Lower lobe of right lung (tissue), 2 donors: Measurements from ENCODE around the gene CBFA2T2. TPM values are rescaled to one million over a fixed set of nuclear protein-coding genes. Genes with fewer than 3 reads are reported as not detected.

Experiments used
- ATAC-seq, 2 donors: fragments of 200-7000 bp; cut with Tn5 transposase; one replicate each; pipeline ENCODE4 v1.9.1; 2020 to 2022; ENCODE audit warnings: mild to moderate bottlenecking in 2 of 2, moderate library complexity in 2 of 2
- DNase-seq: peaks from one replicate; pipeline ENCODE4 v3.0.0-alpha.2; 2020
- H3K27ac ChIP-seq: fragments of 200-600 bp; one replicate; pipeline ENCODE4 v1.8.0; 2022
- H3K27me3 ChIP-seq: fragments of 200-600 bp; one replicate; pipeline ENCODE4 v1.8.0; 2022; ENCODE audit warnings: low read depth
- H3K36me3 ChIP-seq: fragments of 200-600 bp; one replicate; pipeline ENCODE4 v1.8.0; 2022; ENCODE audit warnings: mild to moderate bottlenecking
- H3K4me1 ChIP-seq: fragments of 200-600 bp; one replicate; pipeline ENCODE4 v1.8.0; 2022
- H3K4me3 ChIP-seq: fragments of 200-600 bp; one replicate; pipeline ENCODE4 v1.8.0; 2022; ENCODE audit warnings: mild to moderate bottlenecking
- H3K9me3 ChIP-seq: fragments of 200-600 bp; one replicate; pipeline ENCODE4 v1.8.0; 2022
- intact Hi-C: fragments of 100-400 bp; cut with DNase I; formaldehyde crosslinking; loops from one replicate; pipeline ENCODE4 v1.11.0; 2022
- total RNA-seq: library from RNA; stranded (reverse); fragmentation: NEBNext Ultra II Directional; extraction: Animal tissue kit (Norgen Biotek cat#: 25700); gene quantifications from one replicate; pipeline ENCODE4 v1.2.1, GENCODE V29; 2021
- TF ChIP-seq, protein P1 (sequence below): fragments of 200-600 bp; IDR thresholded peaks from one replicate; pipeline ENCODE4 v1.8.0; 2022; ENCODE audit warnings: antibody characterized with exemption, mild to moderate bottlenecking
- donor health status: DM: no; HTN: yes; CAD: no; lungs with severe emphysema.

The CBFA2T2 gene
- total RNA-seq, 1 donor from 2014 or later: 18.2 TPM

DNA sequence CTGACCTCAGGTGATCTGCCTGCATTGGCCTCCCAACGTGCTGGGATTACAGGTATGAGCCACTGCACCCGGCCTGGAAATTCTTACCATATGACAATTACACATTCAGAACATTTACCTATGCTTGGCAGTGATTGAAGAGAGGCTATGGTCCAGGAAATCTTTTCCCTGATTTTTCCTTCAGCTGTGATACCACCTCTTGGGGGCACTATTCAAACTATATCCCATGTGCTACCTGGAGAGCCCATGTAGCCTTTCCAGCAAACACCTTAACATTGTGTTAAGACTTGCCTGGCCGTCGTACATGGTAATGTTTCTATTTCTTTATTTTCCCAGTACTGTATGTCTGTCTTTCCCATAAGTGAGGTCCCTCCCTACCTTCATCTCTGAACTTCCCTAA lies 110.5 kb downstream of the CBFA2T2 start:
- TF ChIP-seq, protein P1, sequence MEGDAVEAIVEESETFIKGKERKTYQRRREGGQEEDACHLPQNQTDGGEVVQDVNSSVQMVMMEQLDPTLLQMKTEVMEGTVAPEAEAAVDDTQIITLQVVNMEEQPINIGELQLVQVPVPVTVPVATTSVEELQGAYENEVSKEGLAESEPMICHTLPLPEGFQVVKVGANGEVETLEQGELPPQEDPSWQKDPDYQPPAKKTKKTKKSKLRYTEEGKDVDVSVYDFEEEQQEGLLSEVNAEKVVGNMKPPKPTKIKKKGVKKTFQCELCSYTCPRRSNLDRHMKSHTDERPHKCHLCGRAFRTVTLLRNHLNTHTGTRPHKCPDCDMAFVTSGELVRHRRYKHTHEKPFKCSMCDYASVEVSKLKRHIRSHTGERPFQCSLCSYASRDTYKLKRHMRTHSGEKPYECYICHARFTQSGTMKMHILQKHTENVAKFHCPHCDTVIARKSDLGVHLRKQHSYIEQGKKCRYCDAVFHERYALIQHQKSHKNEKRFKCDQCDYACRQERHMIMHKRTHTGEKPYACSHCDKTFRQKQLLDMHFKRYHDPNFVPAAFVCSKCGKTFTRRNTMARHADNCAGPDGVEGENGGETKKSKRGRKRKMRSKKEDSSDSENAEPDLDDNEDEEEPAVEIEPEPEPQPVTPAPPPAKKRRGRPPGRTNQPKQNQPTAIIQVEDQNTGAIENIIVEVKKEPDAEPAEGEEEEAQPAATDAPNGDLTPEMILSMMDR: no peak
- Histone ChIP-seq H3K4me1 (no peaks in the 10 kb centered on the region), H3K36me3 (no peaks in the 10 kb centered on the region), H3K27me3 (no peaks in the 10 kb centered on the region), H3K27ac (no peak overlapping the region), H3K9me3 (no peaks in the 10 kb centered on the region), H3K4me3 (no peak overlapping the region)
- ATAC-seq: no peak
- intact Hi-C loops: no loop called here
- DNase-seq: no peak

DNA sequence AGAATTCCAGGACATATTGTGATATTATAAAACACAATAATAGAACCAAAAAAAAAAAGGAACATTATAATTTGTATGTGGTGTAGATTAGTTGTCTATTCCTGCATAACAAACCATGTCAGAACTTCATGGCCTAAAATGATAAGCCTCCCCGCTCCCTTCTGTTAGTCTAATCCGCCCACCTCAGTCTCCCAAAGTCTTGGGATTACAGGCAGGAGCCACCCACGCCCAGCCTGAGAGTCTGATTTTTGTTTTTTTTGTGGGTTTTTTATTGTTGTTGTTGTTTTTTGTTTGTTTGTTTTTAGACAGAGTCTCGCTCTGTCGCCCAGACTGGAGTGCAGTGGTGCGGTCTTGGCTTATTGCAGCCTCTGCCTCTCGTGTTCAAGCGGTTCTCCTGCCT lies 111.1 kb downstream of the CBFA2T2 start:
- Histone ChIP-seq H3K4me3 (no peak overlapping the region), H3K27me3 (no peaks in the 10 kb centered on the region), H3K36me3 (no peaks in the 10 kb centered on the region), H3K27ac (no peak overlapping the region), H3K4me1 (no peaks in the 10 kb centered on the region), H3K9me3 (no peaks in the 10 kb centered on the region)
- no peak for DNase-seq
- intact Hi-C loops: no loop called here
- TF ChIP-seq, protein P1: no peak
- ATAC-seq: no peak

DNA sequence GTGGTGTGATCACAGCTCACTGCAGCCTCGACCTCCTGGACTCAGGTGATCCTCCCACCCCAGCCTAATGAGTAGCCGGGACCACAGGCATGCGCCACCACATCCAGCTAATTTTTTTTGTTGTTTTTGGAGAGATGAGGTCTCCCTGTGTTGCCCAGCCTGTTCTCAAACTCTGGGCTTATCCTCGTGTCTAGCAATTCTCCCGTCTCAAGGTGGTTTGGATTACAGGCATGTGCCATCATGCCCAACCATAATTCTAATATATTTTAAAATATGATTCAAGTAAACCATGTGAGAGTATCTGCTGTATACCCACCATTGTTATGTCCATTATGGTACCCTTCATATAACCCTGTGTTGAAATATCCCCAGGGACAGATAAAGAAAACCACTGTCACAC lies 112.0 kb downstream of the CBFA2T2 start:
- no peak overlapping the region for H3K27ac ChIP-seq
- H3K36me3 ChIP-seq: peaks cover 2% of the 10 kb centered on the region
- H3K4me3 ChIP-seq: no peak overlapping the region
- ATAC-seq: no peak
- TF ChIP-seq, protein P1: no peak
- intact Hi-C loops: no loop called here
- H3K9me3 ChIP-seq: no peaks in the 10 kb centered on the region
- H3K4me1 ChIP-seq: no peaks in the 10 kb centered on the region
- no peaks in the 10 kb centered on the region for H3K27me3 ChIP-seq
- no peak for DNase-seq

DNA sequence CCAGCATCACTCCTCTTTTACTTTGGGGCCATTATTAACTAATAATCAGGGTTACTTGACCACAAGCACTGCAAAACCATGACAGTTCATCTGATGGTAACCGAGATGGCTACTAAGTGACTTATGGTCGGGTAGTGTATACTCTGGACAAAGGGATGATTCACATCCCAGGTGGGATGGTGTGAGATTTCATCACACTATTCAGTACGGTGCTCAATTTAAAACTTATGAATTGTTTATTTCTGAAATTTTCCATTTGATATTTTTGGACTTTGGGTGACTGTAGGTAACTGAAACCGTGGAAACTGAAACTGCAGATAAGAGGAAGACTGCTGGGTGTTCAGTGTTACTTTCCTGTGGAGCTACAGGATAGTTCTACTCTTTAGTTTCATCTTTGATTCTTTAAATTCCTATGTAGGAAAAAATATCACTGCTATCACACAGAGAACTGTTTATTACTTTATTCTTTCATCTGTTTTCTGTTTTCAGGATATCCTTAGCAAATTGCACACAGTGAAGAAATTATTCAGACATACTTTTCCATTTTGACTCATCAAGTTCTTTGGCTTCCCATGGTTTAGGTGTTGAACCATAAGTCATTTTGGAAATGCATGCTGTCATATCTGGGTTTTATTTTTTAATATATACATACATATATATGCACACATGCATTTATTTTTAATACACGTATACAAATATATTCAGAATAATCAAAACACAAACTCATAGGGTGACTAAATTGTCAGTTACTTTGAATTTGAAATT lies 113.1 kb downstream of the CBFA2T2 start:
- Histone ChIP-seq H3K27ac (no peak overlapping the region), H3K9me3 (no peaks in the 10 kb centered on the region), H3K4me3 (no peak overlapping the region), H3K27me3 (no peaks in the 10 kb centered on the region), H3K36me3 (peaks cover 14% of the 10 kb centered on the region), H3K4me1 (no peaks in the 10 kb centered on the region)
- DNase-seq (no peak), ATAC-seq (no peak)
- TF ChIP-seq, protein P1: no peak
- intact Hi-C loops: no loop called here

DNA sequence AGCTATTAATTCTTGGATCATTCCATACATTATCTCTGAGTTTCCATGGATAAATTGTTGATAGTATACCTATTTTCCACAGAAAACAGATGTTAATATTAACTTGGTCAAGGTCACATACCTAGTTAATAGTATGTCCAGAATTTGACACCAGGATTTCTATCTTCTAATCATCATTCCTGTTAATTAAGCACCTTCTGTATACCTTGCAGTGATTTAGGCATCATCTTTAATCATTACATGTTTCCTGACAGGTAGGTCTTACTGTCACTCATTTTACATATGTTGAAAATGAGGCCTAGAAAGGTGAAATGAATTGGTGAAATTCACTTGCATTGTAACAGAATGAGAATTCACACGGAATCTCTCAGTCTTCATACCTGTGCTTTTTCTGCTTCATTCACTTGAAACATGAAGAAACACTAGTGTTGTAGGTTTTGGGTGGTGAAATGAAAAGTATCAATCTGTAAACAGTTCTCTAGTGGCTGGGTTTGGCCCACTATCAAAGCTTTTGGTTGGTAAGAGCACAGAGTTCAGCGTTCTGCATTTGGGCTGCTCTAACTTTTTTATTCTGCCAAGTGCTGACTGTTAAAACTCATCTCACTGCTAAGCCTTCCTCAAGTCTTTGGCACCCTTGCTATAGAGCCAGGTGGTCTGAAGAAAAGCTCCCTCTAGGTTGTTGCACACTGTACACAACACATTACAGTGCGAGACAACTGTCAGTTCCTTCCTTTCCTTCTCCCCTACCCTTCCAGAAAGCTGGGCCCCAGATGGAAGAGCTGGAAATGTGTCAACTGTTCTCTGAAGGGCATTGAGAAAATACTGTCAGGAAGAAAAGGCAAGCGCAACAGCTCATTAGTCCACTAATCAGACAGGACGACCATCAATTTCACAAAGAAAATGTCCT lies 114.4 kb downstream of the CBFA2T2 start:
- ATAC-seq (no peak), DNase-seq (no peak)
- H3K9me3 ChIP-seq: no peaks in the 10 kb centered on the region
- intact Hi-C loops: no loop called here
- no peaks in the 10 kb centered on the region for H3K4me1 ChIP-seq
- H3K36me3 ChIP-seq: peaks cover 27% of the 10 kb centered on the region
- H3K27ac ChIP-seq: no peak overlapping the region
- TF ChIP-seq, protein P1: no peak
- no peak overlapping the region for H3K4me3 ChIP-seq
- no peaks in the 10 kb centered on the region for H3K27me3 ChIP-seq
